ENCODE data around the gene NR4A2. TPM values are rescaled to one million over a fixed set of nuclear protein-coding genes. Genes with fewer than 3 reads are reported as not detected.
A peak's percentile ranks its signal among the peaks of the same experiment; 100 is the strongest.

NR4A2 gene
- total RNA-seq, 1 experiment from 2014 or later = 2.6 TPM

- ChIA-PET CTCF (interaction anchor here (0.6 to 6.3 kb wide), 5 partner anchors 208 to 1091 kb away, joined by 3 to 66 read pairs (median 6); no protein-coding TSS in a partner anchor), POLR2A (interaction anchor here (0.6 to 5.0 kb wide), 6 partner anchors 10 to 560 kb away, joined by 3 to 74 read pairs (median 25); partner anchors contain the start of gene GPD2)
- BruUV-seq (replicated peaks) = no TSS peak
- Mint-ChIP-seq H3K9me3 (ENCODE audit: unreplicated experiment) (no peaks in the 10 kb centered on the region), H3K4me3 (ENCODE audit: unreplicated experiment) (peak overlapping the region; percentile 87), H3K4me1 (ENCODE audit: insufficient read depth, unreplicated experiment) (peaks cover 12% of the 10 kb centered on the region), H3K27me3 (ENCODE audit: insufficient read depth, unreplicated experiment) (no peaks in the 10 kb centered on the region), H3K36me3 (ENCODE audit: insufficient read depth, unreplicated experiment) (peaks cover 23% of the 10 kb centered on the region), H3K27ac (ENCODE audit: low read depth, unreplicated experiment) (peak overlapping the region; percentile 99)
- no peak for TF ChIP-seq CTCF (IDR thresholded peaks at IDR 0.05; ENCODE audit: unreplicated experiment)
- peak; percentile 65 for DNase-seq (ENCODE audit: unreplicated experiment)
- intact Hi-C loops (cut with micrococcal nuclease) = loop anchor here (2.0 to 5.0 kb wide), 3 partner anchors 220 to 955 kb away; no protein-coding TSS in a partner anchor
Observed at GRCh38 chr2:156332284-156332533, 312 bp downstream of the NR4A2 start.

DNA sequence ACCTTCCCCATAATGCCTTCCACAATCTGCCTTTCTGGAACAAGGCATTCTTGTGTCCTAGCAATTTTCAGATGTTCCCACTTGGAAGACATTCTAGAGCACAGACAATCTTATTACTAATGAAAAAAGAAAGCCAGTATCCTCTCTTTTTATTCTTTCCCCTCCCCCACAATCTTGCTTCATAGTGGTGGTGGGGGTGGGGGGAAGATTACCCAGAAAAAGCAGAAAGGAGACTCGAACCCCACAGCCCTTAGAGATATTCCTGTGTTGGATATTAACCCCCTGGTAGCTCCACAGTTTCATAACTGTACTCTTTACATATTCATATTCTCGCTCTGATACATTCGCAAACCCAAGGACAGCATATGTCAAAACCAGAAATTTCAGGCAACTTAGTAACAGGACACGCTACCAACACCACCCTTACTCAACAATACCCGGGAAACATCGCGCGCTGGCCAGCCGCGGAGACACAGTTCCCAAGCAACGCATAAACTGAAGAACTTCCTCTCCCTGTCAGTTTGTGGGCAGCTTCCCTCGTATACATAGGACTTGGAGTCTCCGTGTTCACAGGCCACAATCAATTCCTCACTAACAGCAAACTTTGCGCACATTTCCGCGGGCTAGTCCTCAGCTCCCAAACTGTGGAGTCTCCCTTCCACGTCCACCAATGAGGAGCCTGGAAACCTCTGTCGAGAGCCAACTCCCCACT lies 793 bp downstream of the NR4A2 start:
- Mint-ChIP-seq H3K27ac (ENCODE audit: low read depth, unreplicated experiment) (peak overlapping the region; percentile 99), H3K4me1 (ENCODE audit: insufficient read depth, unreplicated experiment) (peaks cover 12% of the 10 kb centered on the region), H3K36me3 (ENCODE audit: insufficient read depth, unreplicated experiment) (peaks cover 23% of the 10 kb centered on the region), H3K4me3 (ENCODE audit: unreplicated experiment) (peak overlapping the region; percentile 87), H3K27me3 (ENCODE audit: insufficient read depth, unreplicated experiment) (no peaks in the 10 kb centered on the region), H3K9me3 (ENCODE audit: unreplicated experiment) (no peaks in the 10 kb centered on the region)
- ChIA-PET CTCF (interaction anchor here (0.6 to 6.3 kb wide), 5 partner anchors 251 to 1091 kb away, joined by 3 to 66 read pairs (median 6); no protein-coding TSS in a partner anchor), POLR2A (interaction anchor here (0.6 to 5.0 kb wide), 5 partner anchors 10 to 560 kb away, joined by 3 to 62 read pairs (median 4); no protein-coding TSS in a partner anchor)
- intact Hi-C loops (cut with micrococcal nuclease) = loop anchor here (2.0 to 5.0 kb wide), 3 partner anchors 219 to 955 kb away; no protein-coding TSS in a partner anchor
- DNase-seq (ENCODE audit: unreplicated experiment) = peak; percentile 76
- TF ChIP-seq CTCF (IDR thresholded peaks at IDR 0.05; ENCODE audit: unreplicated experiment) = no peak
- TSS peak; percentile 62 for BruUV-seq (replicated peaks)

GRCh38 chr2:156329927-156330726 lies 2.4 kb downstream of the NR4A2 start:
- intact Hi-C loops (cut with micrococcal nuclease) = loop anchor here (5.0 kb wide), 2 partner anchors 218 to 727 kb away; no protein-coding TSS in a partner anchor
- ChIA-PET CTCF (interaction anchor here (0.6 to 4.5 kb wide), 4 partner anchors 253 to 953 kb away, joined by 3 to 20 read pairs (median 4); no protein-coding TSS in a partner anchor), POLR2A (interaction anchor here (1.2 to 1.3 kb wide), 2 partner anchors 23 to 920 kb away, joined by 4 read pairs; no protein-coding TSS in a partner anchor)
- H3K9me3 Mint-ChIP-seq (ENCODE audit: unreplicated experiment) = no peaks in the 10 kb centered on the region
- H3K36me3 Mint-ChIP-seq (ENCODE audit: insufficient read depth, unreplicated experiment) = peaks cover 23% of the 10 kb centered on the region
- no peak overlapping the region for H3K4me3 Mint-ChIP-seq (ENCODE audit: unreplicated experiment)
- DNase-seq (ENCODE audit: unreplicated experiment) = no peak
- H3K27me3 Mint-ChIP-seq (ENCODE audit: insufficient read depth, unreplicated experiment) = no peaks in the 10 kb centered on the region
- no peak for TF ChIP-seq CTCF (IDR thresholded peaks at IDR 0.05; ENCODE audit: unreplicated experiment)
- BruUV-seq (replicated peaks) = no TSS peak
- no peak overlapping the region for H3K27ac Mint-ChIP-seq (ENCODE audit: low read depth, unreplicated experiment)
- peaks cover 12% of the 10 kb centered on the region for H3K4me1 Mint-ChIP-seq (ENCODE audit: insufficient read depth, unreplicated experiment)

Data from MCF 10A (cell line).